IMR-90 (cell line): ENCODE data around the gene COPB1. TPM values are rescaled to one million over a fixed set of nuclear protein-coding genes. Genes with fewer than 3 reads are reported as not detected.

Source experiments
- ATAC-seq: fragments of 200-7000 bp; cut with Tn5 transposase; 2 replicates; pipeline ENCODE4 v1.9.1; 2020; ENCODE audit warnings: low read depth, mild to moderate bottlenecking, moderate library complexity
- BruUV-seq: library from RNA; stranded (reverse); fragments of 400-500 nt; replicated peaks from 2 replicates; lab custom pipeline; 2021; lab: Mats Ljungman, UMichigan
- CTCF ChIA-PET: fragments of 300-600 bp; formaldehyde crosslinking; extraction: SDS; loops from one replicate; lab custom pipeline; 2021; ENCODE audit warnings: antibody characterized with exemption; lab: Yijun Ruan, JAX
- POLR2A ChIA-PET: fragments of 300-600 bp; sonication (Branson Sonifier 250); formaldehyde crosslinking; loops from one replicate; lab custom pipeline; 2022; ENCODE audit warnings: antibody characterized with exemption; ENCODE audit not compliant: unreplicated experiment; lab: Charles Lee
- DNase-seq: peaks from one replicate; pipeline ENCODE4 v3.0.0; 2013
- H2AFZ ChIP-seq: replicated peaks from 2 replicates; pipeline ENCODE3; 2013; ENCODE audit warnings: low read length, mild to moderate bottlenecking; ENCODE audit not compliant: poor library complexity
- H2AK5ac ChIP-seq: 2 replicates; pipeline ENCODE4 v1.6.1; 2013; ENCODE audit warnings: low read depth, low read length, inconsistent platforms
- H2AK9ac ChIP-seq: replicated peaks from 2 replicates; pipeline ENCODE3; 2013; ENCODE audit warnings: mild to moderate bottlenecking, low read depth, low read length, moderate library complexity; ENCODE audit not compliant: poor library complexity
- H2BK120ac ChIP-seq: 2 replicates; pipeline ENCODE4 v1.6.1; 2013; ENCODE audit warnings: low read depth, low read length, inconsistent platforms
- H2BK15ac ChIP-seq: 3 replicates; pipeline ENCODE4 v1.6.1; 2013; ENCODE audit warnings: low read depth, low read length, inconsistent platforms
- H2BK20ac ChIP-seq: 2 replicates; pipeline ENCODE4 v1.6.1; 2013; ENCODE audit warnings: low read depth, mild to moderate bottlenecking, inconsistent platforms, low read length, moderate library complexity
- H2BK5ac ChIP-seq: 2 replicates; pipeline ENCODE4 v1.6.1; 2013; ENCODE audit warnings: mild to moderate bottlenecking, low read depth, low read length, inconsistent platforms; ENCODE audit not compliant: poor library complexity, severe bottlenecking
- H3K14ac ChIP-seq: replicated peaks from 2 replicates; pipeline ENCODE4 v1.6.1; 2013; ENCODE audit warnings: low read depth, low read length, inconsistent platforms
- H3K18ac ChIP-seq: 2 replicates; pipeline ENCODE4 v1.6.1; 2013; ENCODE audit warnings: low read depth, low read length, control low read depth
- H3K23ac ChIP-seq: 2 replicates; pipeline ENCODE4 v1.6.1; 2013; ENCODE audit warnings: low read depth, low read length, inconsistent platforms
- H3K27ac ChIP-seq: 2 replicates; pipeline ENCODE4 v1.5.1; 2013; ENCODE audit warnings: mild to moderate bottlenecking, control low read depth, low read length; ENCODE audit not compliant: insufficient read depth
- H3K27me3 ChIP-seq: 2 replicates; pipeline ENCODE4 v1.6.1; 2013; ENCODE audit warnings: low read length; ENCODE audit not compliant: control insufficient read depth, insufficient read depth
- H3K36me3 ChIP-seq: 2 replicates; pipeline ENCODE4 v1.6.1; 2013; ENCODE audit warnings: low read length, mixed read lengths; ENCODE audit not compliant: control insufficient read depth, insufficient read depth
- H3K4ac ChIP-seq: 2 replicates; pipeline ENCODE4 v1.6.1; 2013; ENCODE audit warnings: low read depth, low read length, inconsistent platforms
- H3K4me1 ChIP-seq: 2 replicates; pipeline ENCODE4 v1.6.1; 2013; ENCODE audit warnings: low read length, mixed read lengths; ENCODE audit not compliant: control insufficient read depth, insufficient read depth
- H3K4me2 ChIP-seq: 2 replicates; pipeline ENCODE4 v1.6.1; 2013; ENCODE audit warnings: low read depth, mild to moderate bottlenecking, control low read depth, low read length, moderate library complexity
- H3K4me3 ChIP-seq: 2 replicates; pipeline ENCODE4 v1.5.1; 2013; ENCODE audit warnings: low read depth, mild to moderate bottlenecking, control low read depth, low read length, moderate library complexity; ENCODE audit not compliant: insufficient read depth
- H3K56ac ChIP-seq: 2 replicates; pipeline ENCODE4 v1.6.1; 2013; ENCODE audit warnings: low read length, inconsistent platforms; ENCODE audit not compliant: insufficient read depth; ENCODE audit errors: extremely low read depth
- H3K79me1 ChIP-seq, 2 experiments: 2 replicates each; pipeline ENCODE4 v1.6.1; 2013; ENCODE audit warnings: low read length in 2 of 2, inconsistent platforms in 1 of 2, low read depth in 1 of 2
- H3K9ac ChIP-seq: 2 replicates; pipeline ENCODE4 v1.6.1; 2013; ENCODE audit warnings: low read depth, low read length, control low read depth
- H3K9me1 ChIP-seq: 2 replicates; pipeline ENCODE4 v1.6.1; 2013; ENCODE audit warnings: low read length, inconsistent platforms; ENCODE audit not compliant: insufficient read depth
- H3K9me3 ChIP-seq: 2 replicates; pipeline ENCODE4 v1.6.1; 2013; ENCODE audit warnings: low read length; ENCODE audit not compliant: control insufficient read depth, insufficient read depth
- H4K20me1 ChIP-seq: 2 replicates; pipeline ENCODE4 v1.6.1; 2013; ENCODE audit warnings: low read length, inconsistent platforms; ENCODE audit not compliant: insufficient read depth
- H4K5ac ChIP-seq: 2 replicates; pipeline ENCODE4 v1.6.1; 2013; ENCODE audit warnings: mild to moderate bottlenecking, low read depth, low read length, control low read depth
- H4K8ac ChIP-seq, 2 experiments: 2 replicates each; pipeline ENCODE4 v1.6.1; 2013; ENCODE audit warnings: low read depth in 2 of 2, low read length in 2 of 2, control low read depth in 1 of 2, inconsistent platforms in 1 of 2
- H4K91ac ChIP-seq: 2 replicates; pipeline ENCODE4 v1.6.1; 2013; ENCODE audit warnings: low read depth, low read length, inconsistent platforms; ENCODE audit not compliant: insufficient read depth
- BHLHE40 ChIP-seq: fragments of 150-350 bp; IDR thresholded peaks from 2 replicates; pipeline ENCODE4 v1.6.1; 2016; ENCODE audit warnings: mild to moderate bottlenecking, low read depth, low read length
- CHD1 ChIP-seq: IDR thresholded peaks from 2 replicates; pipeline ENCODE4 v1.6.1; 2012; ENCODE audit warnings: low read depth, low read length, improper control_type of control experiment
- FOS ChIP-seq: fragments of 150-350 bp; IDR thresholded peaks from 2 replicates; pipeline ENCODE4 v1.6.1; 2016; ENCODE audit warnings: low read depth, low read length
- NFE2L2 ChIP-seq: fragments of 150-350 bp; IDR thresholded peaks from 2 replicates; pipeline ENCODE4 v1.6.1; 2016; ENCODE audit warnings: low read depth, mild to moderate bottlenecking, low read length
- RCOR1 ChIP-seq: IDR thresholded peaks from 2 replicates; pipeline ENCODE4 v1.6.1; 2012; ENCODE audit warnings: mild to moderate bottlenecking, low read length, improper control_type of control experiment; ENCODE audit not compliant: insufficient replicate concordance
- WGBS, 2 experiments: methylation state at CpG; one replicate each; pipeline versions ENCODE4 v1.1.5 to v1.1.7; 2013; ENCODE audit warnings: missing lambda C conversion rate in 2 of 2; ENCODE audit not compliant: insufficient read length in 1 of 2; ENCODE audit errors: extremely low coverage in 2 of 2; 5-methylcytosine and 5-hydroxymethylcytosine counted together
- dilution Hi-C: fragments of 300-500 bp; cut with HindIII; formaldehyde crosslinking; loops from one replicate; pipeline ENCODE4 v1.14.3; 2018; ENCODE audit warnings: low sequenced_read_pairs; ENCODE audit not compliant: unreplicated experiment
- in situ Hi-C: fragments of 300-500 bp; cut with MboI; formaldehyde crosslinking; loops from 3 replicates; pipeline ENCODE4 v1.14.3; 2019; ENCODE audit warnings: low sequenced_read_pairs, inconsistent platforms, mixed read lengths
- intact Hi-C: fragments of 100-400 bp; cut with micrococcal nuclease; formaldehyde crosslinking; loops from 2 replicates; pipeline ENCODE4 v1.10.0; 2022
- polyA plus RNA-seq, 3 experiments: library from polyadenylated mRNA; depleted of rRNA; stranded (reverse); fragments of >200 nt; gene quantifications; 2 replicates each; pipeline ENCODE4 v1.2.3, GENCODE V29; 2012; ENCODE audit warnings: low replicate concordance in 1 of 3
- total RNA-seq: library from RNA; depleted of rRNA; stranded (reverse); fragments of >200 nt; gene quantifications from 2 replicates; pipeline ENCODE4 v1.2.3, GENCODE V29; 2012
- TF ChIP-seq, protein P1 (sequence below): conservative IDR thresholded peaks from 2 replicates; pipeline ENCODE4 v1.5.1; 2012; ENCODE audit warnings: mild to moderate bottlenecking, low read depth, low read length, improper control_type of control experiment
- TF ChIP-seq, protein P2 (sequence below): fragments of 150-350 bp; IDR thresholded peaks from 2 replicates; pipeline ENCODE4 v1.6.1; 2016; ENCODE audit warnings: low read depth, mild to moderate bottlenecking, low read length, moderate library complexity, borderline replicate concordance
- TF ChIP-seq, protein P3 (sequence below): fragments of 150-350 bp; IDR thresholded peaks from 2 replicates; pipeline ENCODE4 v1.6.1; 2017; ENCODE audit warnings: mild to moderate bottlenecking, antibody characterized with exemption, low read length, low read depth

COPB1 gene
- total and polyA plus RNA-seq, 2 of the 4 experiments (the other 2 are of a cell fraction) = 136 to 341 TPM

DNA sequence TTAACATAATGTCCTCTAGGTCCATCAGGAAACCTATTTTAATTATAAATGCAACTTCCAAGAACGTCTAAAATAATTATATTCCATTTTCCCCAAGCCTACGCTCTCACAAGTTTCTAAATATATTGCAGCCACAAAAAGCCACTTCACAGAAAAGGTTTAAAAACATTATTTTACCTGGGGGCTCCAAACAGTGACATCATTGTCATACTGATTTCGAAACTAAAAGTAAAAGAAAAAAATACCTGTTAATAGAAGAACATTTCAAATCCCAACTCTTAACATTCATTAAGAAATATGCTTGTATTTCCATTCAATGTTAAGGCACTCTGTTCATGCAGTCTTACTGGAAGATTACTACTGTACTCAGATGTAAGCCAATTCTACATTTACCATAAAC is 19.2 kb upstream of the COPB1 start:
- H3K27ac ChIP-seq = no peak overlapping the region
- no TSS peak for BruUV-seq
- ChIA-PET CTCF (no interaction called here), POLR2A (no interaction called here)
- H3K9me1 ChIP-seq = no peaks in the 10 kb centered on the region
- H4K91ac ChIP-seq = no peak overlapping the region
- H2BK5ac ChIP-seq = no peak overlapping the region
- peak overlapping the region; percentile 96; the same call in 1 of the 2 replicates for H3K23ac ChIP-seq
- H3K36me3 ChIP-seq = peaks cover 9% of the 10 kb centered on the region
- no peak overlapping the region for H2BK20ac ChIP-seq
- H4K5ac ChIP-seq = no peak overlapping the region
- H3K9ac ChIP-seq = peak overlapping the region; percentile 96; the same call in 1 of the 2 replicates
- no peak overlapping the region for H3K4ac ChIP-seq
- H2AK5ac ChIP-seq = no peak overlapping the region
- peaks cover 19 to 23% of the 10 kb centered on the region in 2 experiments; a peak in 3 of 4 replicates for H3K79me1 ChIP-seq
- intact Hi-C loops = no loop called here
- H3K4me2 ChIP-seq = peak overlapping the region; percentile 90
- no CpG with 5 or more reads among the region's 3 CpGs for WGBS, 2 experiments
- H3K56ac ChIP-seq = no peak overlapping the region
- H3K9me3 ChIP-seq = no peaks in the 10 kb centered on the region
- DNase-seq = no peak
- TF ChIP-seq BHLHE40 = no peak
- TF ChIP-seq, protein P1, sequence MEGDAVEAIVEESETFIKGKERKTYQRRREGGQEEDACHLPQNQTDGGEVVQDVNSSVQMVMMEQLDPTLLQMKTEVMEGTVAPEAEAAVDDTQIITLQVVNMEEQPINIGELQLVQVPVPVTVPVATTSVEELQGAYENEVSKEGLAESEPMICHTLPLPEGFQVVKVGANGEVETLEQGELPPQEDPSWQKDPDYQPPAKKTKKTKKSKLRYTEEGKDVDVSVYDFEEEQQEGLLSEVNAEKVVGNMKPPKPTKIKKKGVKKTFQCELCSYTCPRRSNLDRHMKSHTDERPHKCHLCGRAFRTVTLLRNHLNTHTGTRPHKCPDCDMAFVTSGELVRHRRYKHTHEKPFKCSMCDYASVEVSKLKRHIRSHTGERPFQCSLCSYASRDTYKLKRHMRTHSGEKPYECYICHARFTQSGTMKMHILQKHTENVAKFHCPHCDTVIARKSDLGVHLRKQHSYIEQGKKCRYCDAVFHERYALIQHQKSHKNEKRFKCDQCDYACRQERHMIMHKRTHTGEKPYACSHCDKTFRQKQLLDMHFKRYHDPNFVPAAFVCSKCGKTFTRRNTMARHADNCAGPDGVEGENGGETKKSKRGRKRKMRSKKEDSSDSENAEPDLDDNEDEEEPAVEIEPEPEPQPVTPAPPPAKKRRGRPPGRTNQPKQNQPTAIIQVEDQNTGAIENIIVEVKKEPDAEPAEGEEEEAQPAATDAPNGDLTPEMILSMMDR = no peak
- TF ChIP-seq, protein P2, sequence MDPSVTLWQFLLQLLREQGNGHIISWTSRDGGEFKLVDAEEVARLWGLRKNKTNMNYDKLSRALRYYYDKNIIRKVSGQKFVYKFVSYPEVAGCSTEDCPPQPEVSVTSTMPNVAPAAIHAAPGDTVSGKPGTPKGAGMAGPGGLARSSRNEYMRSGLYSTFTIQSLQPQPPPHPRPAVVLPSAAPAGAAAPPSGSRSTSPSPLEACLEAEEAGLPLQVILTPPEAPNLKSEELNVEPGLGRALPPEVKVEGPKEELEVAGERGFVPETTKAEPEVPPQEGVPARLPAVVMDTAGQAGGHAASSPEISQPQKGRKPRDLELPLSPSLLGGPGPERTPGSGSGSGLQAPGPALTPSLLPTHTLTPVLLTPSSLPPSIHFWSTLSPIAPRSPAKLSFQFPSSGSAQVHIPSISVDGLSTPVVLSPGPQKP = no peak
- TF ChIP-seq FOS = no peak
- no peak for TF ChIP-seq RCOR1
- TF ChIP-seq NFE2L2 = no peak
- TF ChIP-seq, protein P3, sequence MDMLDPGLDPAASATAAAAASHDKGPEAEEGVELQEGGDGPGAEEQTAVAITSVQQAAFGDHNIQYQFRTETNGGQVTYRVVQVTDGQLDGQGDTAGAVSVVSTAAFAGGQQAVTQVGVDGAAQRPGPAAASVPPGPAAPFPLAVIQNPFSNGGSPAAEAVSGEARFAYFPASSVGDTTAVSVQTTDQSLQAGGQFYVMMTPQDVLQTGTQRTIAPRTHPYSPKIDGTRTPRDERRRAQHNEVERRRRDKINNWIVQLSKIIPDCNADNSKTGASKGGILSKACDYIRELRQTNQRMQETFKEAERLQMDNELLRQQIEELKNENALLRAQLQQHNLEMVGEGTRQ = no peak
- no peak for TF ChIP-seq CHD1
- in situ Hi-C loops = no loop called here
- H3K14ac ChIP-seq = no peak overlapping the region
- no peaks in the 10 kb centered on the region; the same call in 1 of the 2 replicates for H3K4me1 ChIP-seq
- no peaks in the 10 kb centered on the region for H3K27me3 ChIP-seq
- H3K4me3 ChIP-seq = peak overlapping the region; percentile 81
- H2BK120ac ChIP-seq = no peak overlapping the region
- no peak overlapping the region for H4K8ac ChIP-seq
- H2BK15ac ChIP-seq = no peak overlapping the region
- no peak overlapping the region for H3K18ac ChIP-seq
- dilution Hi-C loops = no loop called here
- ATAC-seq = no peak
- peaks cover 13% of the 10 kb centered on the region; the same call in 1 of the 2 replicates for H4K20me1 ChIP-seq
- no peak overlapping the region for H2AFZ ChIP-seq
- no peak overlapping the region for H2AK9ac ChIP-seq
